ENCODE data around the gene CHST11.

DNA sequence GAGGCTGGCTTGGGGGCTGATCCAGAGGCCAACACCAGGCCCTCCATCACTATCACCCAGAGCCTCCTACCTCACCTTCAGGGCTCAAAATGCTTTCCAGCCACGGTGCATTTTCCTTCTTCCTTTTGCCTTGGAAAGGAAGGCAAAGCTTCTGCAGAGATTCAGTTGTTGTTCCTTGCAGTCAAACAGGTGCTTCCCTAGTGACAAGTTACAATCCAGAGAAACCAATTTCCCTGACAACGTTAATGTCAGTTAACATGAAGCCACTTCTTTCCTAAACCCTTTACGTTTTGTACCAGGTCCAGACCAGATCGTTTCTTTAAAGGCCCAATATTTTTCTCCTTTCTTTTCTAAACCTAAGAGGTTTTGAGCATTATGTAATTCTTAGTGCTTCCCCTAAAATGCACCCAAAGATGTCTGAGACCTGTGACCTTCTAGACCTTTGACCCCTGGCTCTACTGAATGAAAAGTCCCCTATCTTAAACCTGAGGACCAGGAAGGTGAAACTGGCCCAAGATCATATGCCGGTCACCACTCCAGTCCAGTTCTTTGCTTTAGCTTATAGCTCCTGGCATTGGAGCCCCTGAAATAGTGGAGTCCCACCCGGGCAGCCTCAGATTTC is 289.8 kb downstream of the CHST11 start:
- TF ChIP-seq, protein P1, sequence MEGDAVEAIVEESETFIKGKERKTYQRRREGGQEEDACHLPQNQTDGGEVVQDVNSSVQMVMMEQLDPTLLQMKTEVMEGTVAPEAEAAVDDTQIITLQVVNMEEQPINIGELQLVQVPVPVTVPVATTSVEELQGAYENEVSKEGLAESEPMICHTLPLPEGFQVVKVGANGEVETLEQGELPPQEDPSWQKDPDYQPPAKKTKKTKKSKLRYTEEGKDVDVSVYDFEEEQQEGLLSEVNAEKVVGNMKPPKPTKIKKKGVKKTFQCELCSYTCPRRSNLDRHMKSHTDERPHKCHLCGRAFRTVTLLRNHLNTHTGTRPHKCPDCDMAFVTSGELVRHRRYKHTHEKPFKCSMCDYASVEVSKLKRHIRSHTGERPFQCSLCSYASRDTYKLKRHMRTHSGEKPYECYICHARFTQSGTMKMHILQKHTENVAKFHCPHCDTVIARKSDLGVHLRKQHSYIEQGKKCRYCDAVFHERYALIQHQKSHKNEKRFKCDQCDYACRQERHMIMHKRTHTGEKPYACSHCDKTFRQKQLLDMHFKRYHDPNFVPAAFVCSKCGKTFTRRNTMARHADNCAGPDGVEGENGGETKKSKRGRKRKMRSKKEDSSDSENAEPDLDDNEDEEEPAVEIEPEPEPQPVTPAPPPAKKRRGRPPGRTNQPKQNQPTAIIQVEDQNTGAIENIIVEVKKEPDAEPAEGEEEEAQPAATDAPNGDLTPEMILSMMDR (IDR thresholded peaks at IDR 0.05 in 8 of 11, conservative IDR thresholded peaks at IDR 0.05 in 3 of 11) = no peak
- TF ChIP-seq POLR2A (IDR thresholded peaks at IDR 0.05) = no peak
- no peak for TF ChIP-seq POLR2AphosphoS5 (IDR thresholded peaks at IDR 0.05)

All from spleen (tissue), 7 donors.